ENCODE measurements around the gene AFF3. TPM values are rescaled to one million over a fixed set of nuclear protein-coding genes. Genes with fewer than 3 reads are reported as not detected.

The AFF3 gene
- total and polyA plus RNA-seq, 12 donors, result 1.1 to 7.5 (median 3.9) TPM

DNA sequence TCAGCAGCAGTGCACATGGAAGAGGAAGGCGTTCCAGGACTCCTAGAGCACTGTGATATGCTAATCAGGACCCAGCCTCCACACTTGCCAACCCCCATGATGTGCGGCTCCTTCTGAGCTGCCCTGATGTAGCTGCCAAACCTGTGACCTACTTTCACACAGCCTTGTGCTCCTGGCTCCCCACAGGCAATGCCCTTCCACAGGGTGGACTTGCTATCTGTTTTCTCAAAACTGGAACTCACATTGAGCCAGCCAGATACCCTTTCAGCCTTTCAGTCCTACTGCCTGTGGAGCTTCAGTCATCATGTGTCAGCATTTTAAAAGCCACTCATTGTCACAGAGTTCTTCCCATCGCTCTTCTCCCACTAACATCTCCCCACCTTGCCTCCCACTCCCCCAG lies 181.6 kb downstream of the AFF3 start:
- TF ChIP-seq, protein P1, sequence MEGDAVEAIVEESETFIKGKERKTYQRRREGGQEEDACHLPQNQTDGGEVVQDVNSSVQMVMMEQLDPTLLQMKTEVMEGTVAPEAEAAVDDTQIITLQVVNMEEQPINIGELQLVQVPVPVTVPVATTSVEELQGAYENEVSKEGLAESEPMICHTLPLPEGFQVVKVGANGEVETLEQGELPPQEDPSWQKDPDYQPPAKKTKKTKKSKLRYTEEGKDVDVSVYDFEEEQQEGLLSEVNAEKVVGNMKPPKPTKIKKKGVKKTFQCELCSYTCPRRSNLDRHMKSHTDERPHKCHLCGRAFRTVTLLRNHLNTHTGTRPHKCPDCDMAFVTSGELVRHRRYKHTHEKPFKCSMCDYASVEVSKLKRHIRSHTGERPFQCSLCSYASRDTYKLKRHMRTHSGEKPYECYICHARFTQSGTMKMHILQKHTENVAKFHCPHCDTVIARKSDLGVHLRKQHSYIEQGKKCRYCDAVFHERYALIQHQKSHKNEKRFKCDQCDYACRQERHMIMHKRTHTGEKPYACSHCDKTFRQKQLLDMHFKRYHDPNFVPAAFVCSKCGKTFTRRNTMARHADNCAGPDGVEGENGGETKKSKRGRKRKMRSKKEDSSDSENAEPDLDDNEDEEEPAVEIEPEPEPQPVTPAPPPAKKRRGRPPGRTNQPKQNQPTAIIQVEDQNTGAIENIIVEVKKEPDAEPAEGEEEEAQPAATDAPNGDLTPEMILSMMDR (IDR thresholded peaks at IDR 0.05), result no peak
- TF ChIP-seq POLR2A (IDR thresholded peaks at IDR 0.05), result no peak
- 42 to 63% (median 51%) methylated on average over 2 to 3 of the region's 3 CpGs for WGBS, 4 donors
- Histone ChIP-seq H3K27ac (peak overlapping the region in 1 of 5 donors; percentile 13), H3K4me3 (no peak overlapping the region), H3K36me3 (replicated peaks in 1 of 2) (no peaks in the 10 kb centered on the region), H3K4me1 (replicated peaks in 1 of 2) (peaks cover 0 to 7% of the 10 kb centered on the region in 2 donors), H3K27me3 (no peaks in the 10 kb centered on the region), H3K9me3 (replicated peaks in 1 of 3) (no peaks in the 10 kb centered on the region)
- intact Hi-C loops (cut with DNase I), result no loop called here
- DNase-seq, result peak; percentile 23 to 68 (median 46)

DNA sequence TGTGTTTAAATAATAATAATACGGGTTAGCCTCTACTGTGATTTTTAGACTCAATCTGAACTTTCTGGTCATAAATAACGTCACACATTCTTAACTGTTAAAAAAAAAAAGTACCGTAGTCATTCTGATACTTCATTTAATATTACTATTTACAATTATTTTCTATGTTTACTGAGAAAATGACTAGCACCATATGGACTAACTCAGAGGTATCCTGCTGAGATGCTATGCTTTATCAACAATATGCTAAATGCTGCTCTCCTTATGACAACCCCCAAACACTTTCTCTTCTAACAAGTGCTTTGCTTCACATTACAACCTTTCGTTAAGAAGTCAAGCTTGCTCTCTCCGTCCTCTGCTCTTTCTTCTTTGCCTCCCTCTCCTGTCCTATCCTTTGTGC lies 182.1 kb downstream of the AFF3 start:
- H3K36me3 ChIP-seq (replicated peaks in 1 of 2), result no peaks in the 10 kb centered on the region
- H3K9me3 ChIP-seq (replicated peaks in 1 of 3), result no peaks in the 10 kb centered on the region
- H3K27ac ChIP-seq, result no peak overlapping the region
- 64 to 75% (median 68%) methylated on average over 5 of the region's 5 CpGs for WGBS, 4 donors
- no peaks in the 10 kb centered on the region for H3K27me3 ChIP-seq
- no peak overlapping the region for H3K4me3 ChIP-seq
- intact Hi-C loops (cut with DNase I), result no loop called here
- H3K4me1 ChIP-seq (replicated peaks in 1 of 2), result peaks cover 0 to 7% of the 10 kb centered on the region in 2 donors
- no peak for TF ChIP-seq POLR2A (IDR thresholded peaks at IDR 0.05)
- TF ChIP-seq, protein P1 (IDR thresholded peaks at IDR 0.05), result no peak
- no peak for DNase-seq

DNA sequence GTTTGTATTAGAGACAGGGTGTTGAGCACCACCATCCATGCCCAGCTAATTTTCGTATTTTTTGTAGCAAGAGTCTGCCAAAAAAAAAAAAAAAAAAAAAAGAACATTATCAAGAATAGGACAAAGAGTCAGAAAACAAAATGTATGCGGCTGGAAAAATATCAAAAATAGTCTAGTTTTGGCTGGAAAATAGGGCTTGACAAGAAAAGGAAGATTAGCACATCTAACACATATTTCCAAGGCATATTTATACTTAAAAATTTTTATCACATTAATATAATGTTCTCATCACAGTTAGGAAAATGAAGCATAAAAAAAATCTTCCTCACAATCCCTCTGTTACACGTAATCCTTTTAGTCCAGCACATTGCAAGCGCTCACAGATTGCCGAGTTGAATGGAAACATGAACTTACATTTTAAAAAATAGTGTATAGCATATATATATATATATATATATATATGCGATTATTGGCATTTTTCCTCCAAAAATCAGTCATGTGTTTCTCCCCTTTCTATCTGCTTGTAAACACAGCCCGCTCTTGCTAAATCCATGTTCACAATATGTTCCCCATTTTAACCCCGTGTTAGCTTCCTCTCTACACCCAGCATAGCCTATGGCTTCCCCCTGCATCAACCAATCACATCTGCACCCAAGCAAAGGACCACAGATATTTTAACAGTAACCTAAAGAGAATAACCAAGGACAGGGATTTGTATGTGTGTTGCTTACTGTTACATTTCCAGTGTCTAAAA lies 183.0 kb downstream of the AFF3 start:
- no peak for DNase-seq
- H3K9me3 ChIP-seq (replicated peaks in 1 of 3), result no peaks in the 10 kb centered on the region
- TF ChIP-seq, protein P1 (IDR thresholded peaks at IDR 0.05), result no peak
- TF ChIP-seq POLR2A (IDR thresholded peaks at IDR 0.05), result no peak
- H3K27ac ChIP-seq, result no peak overlapping the region
- no peaks in the 10 kb centered on the region for H3K27me3 ChIP-seq
- WGBS, 4 donors, result 75 to 81% (median 77%) methylated on average over 8 of the region's 8 CpGs
- peaks cover 0 to 7% of the 10 kb centered on the region in 2 donors for H3K4me1 ChIP-seq (replicated peaks in 1 of 2)
- H3K36me3 ChIP-seq (replicated peaks in 1 of 2), result no peaks in the 10 kb centered on the region
- no peak overlapping the region for H3K4me3 ChIP-seq
- intact Hi-C loops (cut with DNase I), result no loop called here

DNA sequence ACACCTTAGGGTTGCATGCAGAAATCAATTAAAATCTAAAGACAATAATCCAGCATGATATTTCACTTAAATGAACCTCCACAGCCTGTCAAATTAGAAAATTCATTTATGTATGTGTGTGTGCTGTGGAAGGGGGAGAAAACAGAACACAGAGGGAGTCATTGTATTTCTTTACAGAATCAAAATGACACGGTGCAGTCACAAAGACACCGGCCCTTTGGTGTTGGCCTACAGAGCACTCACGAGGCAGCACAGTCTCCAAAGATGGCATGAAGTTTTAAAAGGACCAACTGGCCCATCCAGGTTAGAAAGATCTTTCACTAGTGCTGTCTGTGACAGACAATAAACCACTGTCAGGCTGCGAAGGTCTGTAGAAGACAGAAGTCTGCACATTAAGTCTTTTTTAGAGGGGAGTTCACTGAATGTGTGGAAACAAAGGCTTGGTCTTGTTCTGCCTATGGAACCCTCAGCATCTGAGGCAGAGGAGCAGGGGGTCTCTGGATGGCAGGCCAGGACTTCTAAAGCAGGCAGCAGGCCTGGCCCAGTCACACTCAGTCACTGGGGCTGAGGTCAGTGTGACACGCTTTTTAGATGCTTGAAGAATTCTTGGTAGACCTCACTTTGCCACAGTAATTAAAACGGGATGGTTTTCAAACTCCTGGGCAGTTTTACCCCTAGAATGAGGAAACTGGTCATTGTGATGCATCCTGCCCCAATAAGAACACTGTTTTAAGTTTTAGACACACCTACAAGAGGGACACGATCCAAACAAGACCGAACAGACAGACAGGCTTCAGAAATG lies 184.9 kb downstream of the AFF3 start:
- Histone ChIP-seq H3K27ac (no peak overlapping the region), H3K9me3 (replicated peaks in 1 of 3) (no peaks in the 10 kb centered on the region), H3K4me1 (replicated peaks in 1 of 2) (peaks cover 0 to 7% of the 10 kb centered on the region in 2 donors), H3K4me3 (no peak overlapping the region), H3K27me3 (no peaks in the 10 kb centered on the region), H3K36me3 (replicated peaks in 1 of 2) (no peaks in the 10 kb centered on the region)
- TF ChIP-seq, protein P1 (IDR thresholded peaks at IDR 0.05), result no peak
- no peak for TF ChIP-seq POLR2A (IDR thresholded peaks at IDR 0.05)
- no peak for DNase-seq
- intact Hi-C loops (cut with DNase I), result no loop called here
- WGBS, 4 donors, result 84 to 89% (median 86%) methylated on average over 6 to 8 of the region's 8 CpGs
